Body of pancreas (tissue), 4 donors: ENCODE measurements around the gene LRRC9. TPM values are rescaled to one million over a fixed set of nuclear protein-coding genes. Genes with fewer than 3 reads are reported as not detected.

Experiments
- ATAC-seq: fragments of 150-250 bp; one replicate; pipeline ENCODE4 v1.9.1; 2016
- DNase-seq, 4 donors: peaks; one replicate each; pipeline ENCODE4 v3.0.0-alpha.2; 2019
- H3K27ac ChIP-seq, 4 donors: fragments of 200-600 bp; sonication (generic); 1 replicate in 3 of 4; 2 replicates in 1 of 4; pipeline versions ENCODE4 v1.5.1 to v1.6.1; 2016 to 2019; ENCODE audit warnings: mild to moderate bottlenecking in 1 of 4, mixed read lengths in 1 of 4, moderate library complexity in 1 of 4
- H3K27me3 ChIP-seq, 2 donors: fragments of 200-600 bp; sonication (generic); one replicate each; pipeline ENCODE4 v1.6.0; 2016; ENCODE audit warnings: mild to moderate bottlenecking in 1 of 2
- H3K36me3 ChIP-seq, 2 donors: fragments of 200-600 bp; sonication (generic); replicated peaks in 1 of 2; 2 replicates each; pipeline ENCODE4 v1.5.1; 2016; ENCODE audit warnings: low read depth in 2 of 2; ENCODE audit not compliant: insufficient read depth in 1 of 2
- H3K4me1 ChIP-seq: fragments of 200-600 bp; sonication (generic); one replicate; pipeline ENCODE4 v1.6.0; 2016
- H3K4me3 ChIP-seq, 2 donors: fragments of 200-600 bp; sonication (generic); 1 replicate in 1 of 2; 2 replicates in 1 of 2; pipeline ENCODE4 v1.5.1; 2016 to 2019
- H3K9me3 ChIP-seq, 3 donors: fragments of 200-600 bp; sonication (generic); 1 replicate in 2 of 3; 2 replicates in 1 of 3; pipeline ENCODE4 v1.5.1; 2016
- POLR2A ChIP-seq, 3 donors: fragments of 450-650 bp; IDR thresholded peaks; one replicate each; pipeline ENCODE4 v1.6.1; 2016; ENCODE audit warnings: antibody characterized with exemption in 3 of 3, mild to moderate bottlenecking in 2 of 3
- WGBS, 2 donors: methylation state at CpG; one replicate each; pipeline ENCODE4 v1.1.5; 2017; 5-methylcytosine and 5-hydroxymethylcytosine counted together
- intact Hi-C: fragments of 100-400 bp; cut with DNase I; formaldehyde crosslinking; loops from one replicate; pipeline ENCODE4 v1.15.1; 2023
- total RNA-seq, 2 donors: library from RNA; depleted of rRNA; stranded (reverse); fragments of >200 nt; gene quantifications; one replicate each; pipeline ENCODE4 v1.1.0, GENCODE V29; 2016
- TF ChIP-seq, protein P1 (sequence below), 7 experiments: fragments of 450-650 bp in 4 of 7; fragments of 200-600 bp in 3 of 7; sonication (generic) in 3 of 7; IDR thresholded peaks; one replicate each; pipeline ENCODE4 v1.5.1; 2016 to 2019; ENCODE audit warnings: antibody characterized with exemption in 7 of 7

The LRRC9 gene
- total RNA-seq, 2 donors from 2014 or later = not detected

DNA sequence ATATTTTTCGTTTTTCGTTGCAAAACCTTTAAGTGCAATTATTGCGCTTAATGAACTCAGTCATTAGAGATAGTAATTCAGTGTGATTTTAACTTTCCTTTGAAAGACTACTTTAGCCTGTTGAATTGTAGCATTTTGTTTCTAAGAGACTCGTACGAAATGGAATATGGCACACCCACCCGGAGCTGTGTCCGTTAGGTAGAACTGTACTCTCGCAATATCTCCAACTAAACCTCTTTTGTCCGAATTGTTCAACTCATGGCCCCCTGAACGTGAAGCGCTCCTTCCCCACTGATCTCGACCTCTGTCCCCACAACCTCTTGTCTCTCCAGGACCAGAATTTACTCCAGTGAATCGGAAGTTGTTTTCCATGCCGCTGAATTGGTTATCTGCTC lies 172.6 kb downstream of the LRRC9 start:
- Histone ChIP-seq H3K4me1 (peaks cover 26% of the 10 kb centered on the region), H3K27me3 (no peaks in the 10 kb centered on the region), H3K4me3 (peak overlapping the region; percentile 38 to 59), H3K27ac (peak overlapping the region; percentile 93 to 98 (median 94)), H3K36me3 (no peaks in the 10 kb centered on the region), H3K9me3 (no peaks in the 10 kb centered on the region)
- 0 to 1% methylated on average over 14 of the region's 14 CpGs for WGBS, 2 donors
- no peak for ATAC-seq
- peak in 2 of 4 donors; percentile 15 for DNase-seq
- intact Hi-C loops = no loop called here
- TF ChIP-seq, protein P1, sequence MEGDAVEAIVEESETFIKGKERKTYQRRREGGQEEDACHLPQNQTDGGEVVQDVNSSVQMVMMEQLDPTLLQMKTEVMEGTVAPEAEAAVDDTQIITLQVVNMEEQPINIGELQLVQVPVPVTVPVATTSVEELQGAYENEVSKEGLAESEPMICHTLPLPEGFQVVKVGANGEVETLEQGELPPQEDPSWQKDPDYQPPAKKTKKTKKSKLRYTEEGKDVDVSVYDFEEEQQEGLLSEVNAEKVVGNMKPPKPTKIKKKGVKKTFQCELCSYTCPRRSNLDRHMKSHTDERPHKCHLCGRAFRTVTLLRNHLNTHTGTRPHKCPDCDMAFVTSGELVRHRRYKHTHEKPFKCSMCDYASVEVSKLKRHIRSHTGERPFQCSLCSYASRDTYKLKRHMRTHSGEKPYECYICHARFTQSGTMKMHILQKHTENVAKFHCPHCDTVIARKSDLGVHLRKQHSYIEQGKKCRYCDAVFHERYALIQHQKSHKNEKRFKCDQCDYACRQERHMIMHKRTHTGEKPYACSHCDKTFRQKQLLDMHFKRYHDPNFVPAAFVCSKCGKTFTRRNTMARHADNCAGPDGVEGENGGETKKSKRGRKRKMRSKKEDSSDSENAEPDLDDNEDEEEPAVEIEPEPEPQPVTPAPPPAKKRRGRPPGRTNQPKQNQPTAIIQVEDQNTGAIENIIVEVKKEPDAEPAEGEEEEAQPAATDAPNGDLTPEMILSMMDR (IDR thresholded peaks at IDR 0.05) = no peak
- no peak for TF ChIP-seq POLR2A (IDR thresholded peaks at IDR 0.05)

DNA sequence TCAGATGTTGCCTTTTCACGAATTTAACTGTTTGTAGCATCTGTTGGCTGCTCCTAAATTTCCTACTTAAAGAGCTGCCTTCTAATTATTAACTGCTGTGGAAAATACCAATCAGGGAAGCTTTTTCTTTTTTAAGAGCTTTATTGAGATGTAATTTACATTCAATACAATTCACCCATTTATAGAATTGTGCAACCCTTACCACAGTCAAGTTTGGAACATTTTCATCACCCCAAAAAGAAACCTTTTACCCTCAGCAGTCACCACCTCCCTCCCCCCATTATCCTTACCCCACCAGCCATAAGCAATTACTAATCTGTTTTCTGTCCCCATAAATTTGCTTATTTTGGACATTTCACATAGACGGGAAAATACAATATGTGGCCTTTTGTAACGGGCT lies 173.1 kb downstream of the LRRC9 start:
- ATAC-seq (no peak), DNase-seq (no peak)
- Histone ChIP-seq H3K4me1 (peaks cover 26% of the 10 kb centered on the region), H3K36me3 (no peaks in the 10 kb centered on the region), H3K9me3 (no peaks in the 10 kb centered on the region), H3K27ac (peak overlapping the region; percentile 93 to 98 (median 94)), H3K4me3 (peak overlapping the region in 1 of 2 donors; percentile 59), H3K27me3 (no peaks in the 10 kb centered on the region)
- no peak for TF ChIP-seq POLR2A (IDR thresholded peaks at IDR 0.05)
- TF ChIP-seq, protein P1 (IDR thresholded peaks at IDR 0.05) = no peak
- WGBS, 2 donors = 15 to 17% methylated on average over 3 of the region's 3 CpGs
- intact Hi-C loops = no loop called here

DNA sequence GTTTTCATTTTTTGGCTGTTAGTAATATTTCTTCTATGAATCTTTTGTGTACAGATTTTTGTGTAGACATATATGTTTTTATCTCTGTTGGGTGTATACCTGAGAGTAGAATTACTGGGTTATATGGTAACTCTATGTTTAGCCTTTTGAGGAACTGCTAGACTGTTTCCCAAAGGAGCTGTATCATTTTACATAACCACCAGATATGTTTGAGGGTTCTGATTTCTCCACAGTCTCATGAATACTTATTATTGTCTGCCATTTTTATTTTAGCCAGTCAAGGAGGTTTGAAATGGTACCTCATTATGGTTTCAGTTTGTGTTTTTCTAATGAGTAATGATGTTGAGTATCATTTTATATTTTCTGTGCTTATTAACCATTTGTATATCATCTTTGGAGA lies 173.7 kb downstream of the LRRC9 start:
- H3K36me3 ChIP-seq = no peaks in the 10 kb centered on the region
- DNase-seq = no peak
- no peak overlapping the region for H3K4me3 ChIP-seq
- H3K27ac ChIP-seq = no peak overlapping the region
- no peaks in the 10 kb centered on the region for H3K9me3 ChIP-seq
- H3K27me3 ChIP-seq = no peaks in the 10 kb centered on the region
- no peak for TF ChIP-seq POLR2A (IDR thresholded peaks at IDR 0.05)
- TF ChIP-seq, protein P1 (IDR thresholded peaks at IDR 0.05) = no peak
- intact Hi-C loops = no loop called here
- peaks cover 26% of the 10 kb centered on the region for H3K4me1 ChIP-seq
- ATAC-seq = no peak

DNA sequence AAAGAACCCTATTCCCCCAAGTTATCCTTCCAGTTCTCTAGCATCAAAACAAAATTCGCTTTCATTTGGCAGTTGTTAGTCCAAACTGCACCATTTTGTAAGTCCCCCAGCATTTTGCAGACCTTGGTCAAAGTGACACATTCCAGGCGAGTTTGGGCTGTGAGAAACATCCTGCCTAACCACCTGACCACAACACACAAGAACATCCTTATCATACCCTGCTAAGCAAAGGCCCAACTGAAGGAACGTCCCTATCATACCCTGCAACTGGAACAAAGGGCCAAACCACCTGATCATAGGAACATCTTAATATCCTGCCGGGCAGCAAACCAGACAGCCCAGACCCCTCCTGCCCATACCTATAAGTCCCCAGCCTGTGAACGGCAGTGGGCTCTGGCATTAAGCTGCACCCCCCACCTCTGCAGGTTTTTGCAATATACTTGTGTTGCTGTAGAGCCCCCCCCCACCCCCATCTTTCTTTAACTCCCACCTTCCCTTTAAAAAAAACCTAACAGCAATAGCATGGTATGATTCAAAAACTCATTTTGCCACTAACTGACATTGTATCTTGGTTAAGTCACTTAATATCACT lies 174.5 kb downstream of the LRRC9 start:
- WGBS, 2 donors = 59 to 63% methylated on average over 5 of the region's 5 CpGs
- no peak for DNase-seq
- no peak overlapping the region for H3K4me3 ChIP-seq
- intact Hi-C loops = no loop called here
- H3K36me3 ChIP-seq = no peaks in the 10 kb centered on the region
- H3K27ac ChIP-seq = no peak overlapping the region
- H3K4me1 ChIP-seq = peaks cover 26% of the 10 kb centered on the region
- TF ChIP-seq POLR2A (IDR thresholded peaks at IDR 0.05) = no peak
- TF ChIP-seq, protein P1 (IDR thresholded peaks at IDR 0.05) = no peak
- H3K9me3 ChIP-seq = no peaks in the 10 kb centered on the region
- no peaks in the 10 kb centered on the region for H3K27me3 ChIP-seq
- no peak for ATAC-seq

DNA sequence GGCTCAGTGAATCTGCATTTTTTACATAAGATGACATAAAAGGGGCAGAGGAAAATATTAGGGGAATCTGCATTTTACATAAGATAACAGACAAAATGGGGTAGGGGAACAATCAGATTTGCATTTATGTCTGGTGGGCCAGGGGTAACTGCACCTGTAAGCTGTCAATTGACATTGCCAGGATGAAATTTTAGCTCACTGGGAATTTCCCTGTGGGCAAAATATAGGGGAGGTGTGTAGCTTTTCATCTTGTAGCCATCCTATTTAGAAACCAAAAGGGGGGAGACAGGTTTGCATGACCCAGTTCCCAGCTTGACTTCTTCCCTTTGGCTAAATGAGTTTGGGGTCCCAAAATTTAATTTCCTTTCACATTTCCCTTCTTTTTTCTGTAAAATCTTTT lies 175.3 kb downstream of the LRRC9 start:
- H3K36me3 ChIP-seq = no peaks in the 10 kb centered on the region
- DNase-seq = no peak
- H3K4me3 ChIP-seq = no peak overlapping the region
- peaks cover 26% of the 10 kb centered on the region for H3K4me1 ChIP-seq
- no peak for ATAC-seq
- no peak for TF ChIP-seq POLR2A (IDR thresholded peaks at IDR 0.05)
- TF ChIP-seq, protein P1 (IDR thresholded peaks at IDR 0.05) = no peak
- no peaks in the 10 kb centered on the region for H3K27me3 ChIP-seq
- no peaks in the 10 kb centered on the region for H3K9me3 ChIP-seq
- intact Hi-C loops = no loop called here
- H3K27ac ChIP-seq = no peak overlapping the region
